Parathyroid adenoma (tissue), 2 donors: Measurements from ENCODE around the gene ANKH.

ENCODE experiments used
- H2AFZ ChIP-seq: fragments of 300-600 bp; sonication (generic); one replicate; pipeline ENCODE4 v1.7.0; 2017; ENCODE audit warnings: antibody characterized with exemption, mild to moderate bottlenecking
- H3K27ac ChIP-seq: fragments of 300-600 bp; sonication (generic); one replicate; pipeline ENCODE4 v1.7.0; 2017
- H3K27me3 ChIP-seq: fragments of 300-600 bp; sonication (generic); one replicate; pipeline ENCODE4 v1.7.0; 2017; ENCODE audit warnings: low read length; ENCODE audit not compliant: control insufficient read depth, insufficient read depth
- H3K36me3 ChIP-seq: fragments of 300-600 bp; sonication (generic); one replicate; pipeline ENCODE4 v1.7.0; 2017; ENCODE audit warnings: low read length; ENCODE audit not compliant: control insufficient read depth, insufficient read depth
- H3K4me1 ChIP-seq: fragments of 300-600 bp; sonication (generic); one replicate; pipeline ENCODE4 v1.7.0; 2017; ENCODE audit warnings: control low read depth
- H3K4me2 ChIP-seq: fragments of 300-600 bp; sonication (generic); one replicate; pipeline ENCODE4 v1.7.0; 2017; ENCODE audit warnings: low read length
- H3K4me3 ChIP-seq: fragments of 300-600 bp; sonication (generic); one replicate; pipeline ENCODE4 v1.7.0; 2017; ENCODE audit warnings: low read depth, low read length
- H3K79me2 ChIP-seq: fragments of 300-600 bp; sonication (generic); one replicate; pipeline ENCODE4 v1.7.0; 2017; ENCODE audit warnings: control low read depth
- H3K9ac ChIP-seq: fragments of 300-600 bp; sonication (generic); one replicate; pipeline ENCODE4 v1.7.0; 2017; ENCODE audit warnings: mild to moderate bottlenecking
- H3K9me3 ChIP-seq: fragments of 300-600 bp; sonication (generic); one replicate; pipeline ENCODE4 v1.7.0; 2017; ENCODE audit warnings: low read length; ENCODE audit not compliant: control insufficient read depth
- TF ChIP-seq, protein P1 (sequence below): fragments of 300-600 bp; sonication (generic); IDR thresholded peaks from one replicate; pipeline ENCODE4 v1.7.0; 2017; ENCODE audit warnings: antibody characterized with exemption, mild to moderate bottlenecking
- donor health status: primary hyperparathyroidism.

The ANKH gene

DNA sequence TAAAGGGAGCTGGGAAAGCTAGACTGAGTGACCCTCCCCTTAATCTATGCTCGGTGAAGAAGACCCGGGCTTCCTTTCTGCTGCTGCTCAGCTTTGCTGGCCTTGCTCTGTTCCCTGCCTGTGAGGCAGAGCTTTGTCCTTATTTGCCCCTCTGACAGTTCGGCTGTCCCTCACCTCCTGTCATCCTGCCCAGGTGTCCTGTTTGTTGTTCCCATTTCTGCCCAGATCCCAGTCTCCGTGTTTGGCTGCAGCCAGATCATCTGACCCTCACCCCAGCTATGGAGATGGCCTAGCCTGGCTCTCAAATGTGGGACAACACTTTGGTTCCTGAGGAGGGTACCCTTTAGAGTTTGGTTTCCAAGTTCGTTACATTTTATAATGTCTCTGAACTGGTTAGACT lies 186.8 kb downstream of the ANKH start:
- Histone ChIP-seq H3K27me3 (no peaks in the 10 kb centered on the region), H3K9me3 (no peaks in the 10 kb centered on the region), H3K4me2 (no peak overlapping the region), H3K79me2 (peaks cover 4% of the 10 kb centered on the region), H3K4me1 (peaks cover 3% of the 10 kb centered on the region), H3K4me3 (no peak overlapping the region), H3K36me3 (no peaks in the 10 kb centered on the region), H3K27ac (no peak overlapping the region), H2AFZ (no peak overlapping the region), H3K9ac (no peak overlapping the region)
- TF ChIP-seq, protein P1, sequence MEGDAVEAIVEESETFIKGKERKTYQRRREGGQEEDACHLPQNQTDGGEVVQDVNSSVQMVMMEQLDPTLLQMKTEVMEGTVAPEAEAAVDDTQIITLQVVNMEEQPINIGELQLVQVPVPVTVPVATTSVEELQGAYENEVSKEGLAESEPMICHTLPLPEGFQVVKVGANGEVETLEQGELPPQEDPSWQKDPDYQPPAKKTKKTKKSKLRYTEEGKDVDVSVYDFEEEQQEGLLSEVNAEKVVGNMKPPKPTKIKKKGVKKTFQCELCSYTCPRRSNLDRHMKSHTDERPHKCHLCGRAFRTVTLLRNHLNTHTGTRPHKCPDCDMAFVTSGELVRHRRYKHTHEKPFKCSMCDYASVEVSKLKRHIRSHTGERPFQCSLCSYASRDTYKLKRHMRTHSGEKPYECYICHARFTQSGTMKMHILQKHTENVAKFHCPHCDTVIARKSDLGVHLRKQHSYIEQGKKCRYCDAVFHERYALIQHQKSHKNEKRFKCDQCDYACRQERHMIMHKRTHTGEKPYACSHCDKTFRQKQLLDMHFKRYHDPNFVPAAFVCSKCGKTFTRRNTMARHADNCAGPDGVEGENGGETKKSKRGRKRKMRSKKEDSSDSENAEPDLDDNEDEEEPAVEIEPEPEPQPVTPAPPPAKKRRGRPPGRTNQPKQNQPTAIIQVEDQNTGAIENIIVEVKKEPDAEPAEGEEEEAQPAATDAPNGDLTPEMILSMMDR = no peak

DNA sequence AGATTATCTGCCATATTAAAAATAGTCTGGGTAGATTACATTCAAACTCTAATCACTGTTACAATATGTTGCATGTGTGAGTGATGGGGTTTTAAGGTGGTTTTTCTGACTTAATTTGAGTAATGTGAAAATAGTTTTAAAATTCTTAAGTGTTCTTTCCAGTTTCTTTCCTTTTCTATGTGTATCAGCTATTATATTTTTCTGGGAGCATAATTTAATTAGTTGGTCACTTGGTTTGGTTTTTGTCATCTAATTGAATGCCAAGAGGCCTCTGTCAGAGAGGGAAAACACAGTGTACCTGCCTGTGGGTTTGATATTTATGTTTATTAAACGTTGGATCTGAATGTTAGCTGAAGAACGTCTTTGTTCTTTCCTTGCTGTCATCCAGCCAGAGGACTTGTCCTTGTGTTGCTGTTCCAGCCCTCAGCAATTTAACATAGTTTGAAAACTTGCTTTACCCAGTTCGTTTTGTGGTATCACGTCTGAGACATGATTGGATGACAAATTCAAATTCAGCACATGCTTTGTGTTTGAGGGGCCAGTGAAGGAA lies 187.6 kb downstream of the ANKH start:
- Histone ChIP-seq H3K36me3 (no peaks in the 10 kb centered on the region), H3K27ac (no peak overlapping the region), H3K4me1 (peaks cover 3% of the 10 kb centered on the region), H3K9ac (no peak overlapping the region), H2AFZ (no peak overlapping the region), H3K4me3 (no peak overlapping the region), H3K9me3 (no peaks in the 10 kb centered on the region), H3K79me2 (peaks cover 4% of the 10 kb centered on the region), H3K4me2 (no peak overlapping the region), H3K27me3 (no peaks in the 10 kb centered on the region)
- TF ChIP-seq, protein P1 = no peak

DNA sequence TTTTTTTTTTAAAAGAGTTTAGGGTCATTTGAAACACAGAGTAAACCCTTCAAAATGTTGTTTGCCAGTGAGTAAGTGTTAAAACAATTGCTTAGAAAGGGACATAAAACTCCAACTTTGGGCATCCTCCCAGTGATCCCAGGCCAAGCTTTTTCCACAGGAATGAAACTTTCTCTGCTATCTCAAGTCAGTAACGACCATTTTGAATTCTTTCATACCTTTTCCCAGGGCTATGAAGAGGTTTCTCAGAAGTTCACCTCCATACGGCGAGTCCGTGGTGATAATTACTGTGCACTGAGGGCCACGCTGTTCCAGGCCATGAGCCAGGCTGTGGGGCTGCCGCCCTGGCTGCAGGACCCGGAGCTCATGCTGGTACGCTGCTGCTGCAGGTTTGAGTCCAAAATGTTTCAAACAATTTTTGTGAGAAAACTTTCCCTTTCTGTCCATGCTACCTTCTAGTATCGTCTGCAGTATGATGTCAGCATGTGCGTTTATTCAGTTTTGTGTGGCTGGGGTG lies 190.3 kb downstream of the ANKH start:
- no peak overlapping the region for H3K27ac ChIP-seq
- peaks cover 2% of the 10 kb centered on the region for H3K79me2 ChIP-seq
- no peaks in the 10 kb centered on the region for H3K27me3 ChIP-seq
- no peaks in the 10 kb centered on the region for H3K36me3 ChIP-seq
- H2AFZ ChIP-seq = no peak overlapping the region
- H3K4me3 ChIP-seq = no peak overlapping the region
- peaks cover 3% of the 10 kb centered on the region for H3K4me1 ChIP-seq
- TF ChIP-seq, protein P1 = no peak
- no peak overlapping the region for H3K4me2 ChIP-seq
- H3K9ac ChIP-seq = no peak overlapping the region
- H3K9me3 ChIP-seq = no peaks in the 10 kb centered on the region

DNA sequence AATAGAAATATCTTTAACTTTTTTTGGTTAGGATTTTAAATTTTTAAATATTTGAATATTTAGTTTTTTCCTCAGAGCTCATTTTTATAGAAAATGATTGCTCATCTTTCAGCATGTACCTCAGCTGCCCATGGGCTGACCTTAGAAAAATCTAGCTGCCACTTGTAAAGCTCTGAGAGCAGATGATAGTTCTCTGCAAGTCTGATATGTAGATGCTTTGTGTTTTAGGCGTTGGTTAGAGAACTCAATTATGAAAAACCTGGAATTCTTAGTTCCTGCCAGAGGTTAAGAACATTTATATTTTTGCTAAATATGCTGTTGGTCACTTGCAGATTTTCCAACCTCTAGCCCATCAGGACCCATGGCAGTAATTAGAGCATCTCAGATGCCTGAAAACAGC lies 192.0 kb downstream of the ANKH start:
- Histone ChIP-seq H3K36me3 (no peaks in the 10 kb centered on the region), H3K9ac (no peak overlapping the region), H3K4me2 (no peak overlapping the region), H3K79me2 (no peaks in the 10 kb centered on the region), H3K9me3 (no peaks in the 10 kb centered on the region), H3K4me1 (no peaks in the 10 kb centered on the region), H3K4me3 (no peak overlapping the region), H2AFZ (no peak overlapping the region), H3K27ac (no peak overlapping the region), H3K27me3 (no peaks in the 10 kb centered on the region)
- TF ChIP-seq, protein P1 = no peak

DNA sequence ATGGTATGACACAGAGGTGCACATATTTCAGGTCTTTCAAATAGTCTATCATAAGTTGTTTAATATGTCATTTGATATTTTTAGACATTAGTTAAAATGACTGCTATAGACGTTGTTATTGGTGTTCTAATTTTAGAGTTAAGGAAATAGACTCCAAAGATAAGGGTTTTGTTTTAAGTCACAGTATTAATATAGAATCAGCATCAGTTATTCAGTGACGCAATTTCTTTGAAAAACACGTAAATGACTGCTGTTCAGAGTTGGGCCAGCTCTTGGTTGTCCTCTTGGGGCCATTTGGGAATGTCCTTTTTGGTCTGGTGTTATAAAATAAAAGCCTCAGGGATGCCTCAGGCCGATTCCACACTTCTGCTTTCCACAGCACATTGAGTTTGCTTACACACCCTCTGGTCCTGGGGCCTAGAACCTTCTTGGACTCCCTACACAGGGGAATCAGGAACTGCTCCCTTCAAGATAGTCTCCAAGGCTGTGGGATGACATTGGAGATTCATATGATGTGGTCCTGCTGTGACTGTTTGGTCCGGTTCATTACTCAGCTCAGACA lies 192.7 kb downstream of the ANKH start:
- Histone ChIP-seq H3K9me3 (no peaks in the 10 kb centered on the region), H2AFZ (no peak overlapping the region), H3K4me3 (no peak overlapping the region), H3K4me1 (no peaks in the 10 kb centered on the region), H3K79me2 (peaks cover 3% of the 10 kb centered on the region), H3K9ac (no peak overlapping the region), H3K4me2 (no peak overlapping the region), H3K27ac (no peak overlapping the region), H3K27me3 (no peaks in the 10 kb centered on the region), H3K36me3 (no peaks in the 10 kb centered on the region)
- TF ChIP-seq, protein P1 = no peak
